ENCODE data around the gene PDAP1.
"Not testable (repeated sequence)": the region's sequence is repeated elsewhere in the genome, so short reads cannot be mapped to it uniquely, and the experiment has no call there.

Gene PDAP1

GRCh38 chr7:99408379-99409191, at the start of gene PDAP1, which contains the start of gene BUD31:
Gene PDAP1 (minus strand): TSS chr7:99408597. CDS start chr7:99408548, 49 bp downstream.
Gene BUD31 (plus strand): TSS chr7:99408969. CDS start chr7:99411093, 2,124 bp downstream.
- peak within 1 kb of the TSS; percentile 85 for H3K4me3 ChIP-seq (ENCODE audit: low read depth, low read length)

- no peak overlapping the region for H3K4me3 ChIP-seq (ENCODE audit: low read depth, low read length)
These were observed 49.5 kb upstream of the PDAP1 start for GRCh38 chr7:99457650-99458493.

GRCh38 chr7:99457050-99457649, 48.8 kb upstream of the PDAP1 start:
- H3K4me3 ChIP-seq (ENCODE audit: low read depth, low read length), result no peak overlapping the region

- H3K4me3 ChIP-seq (ENCODE audit: low read depth, low read length), result no peak overlapping the region
These were observed 47.9 kb upstream of the PDAP1 start for GRCh38 chr7:99456288-99456687.

GRCh38 chr7:99455874-99456273, 47.5 kb upstream of the PDAP1 start:
- H3K4me3 ChIP-seq (ENCODE audit: low read depth, low read length), result no peak overlapping the region

- H3K4me3 ChIP-seq (ENCODE audit: low read depth, low read length), result no peak overlapping the region
These were observed 44.7 kb upstream of the PDAP1 start for GRCh38 chr7:99453105-99453504.

GRCh38 chr7:99452541-99452940, 44.1 kb upstream of the PDAP1 start:
- H3K4me3 ChIP-seq (ENCODE audit: low read depth, low read length), result no peak overlapping the region

GRCh38 chr7:99451936-99452335, 43.5 kb upstream of the PDAP1 start:
- no peak overlapping the region for H3K4me3 ChIP-seq (ENCODE audit: low read depth, low read length)

GRCh38 chr7:99449326-99449725, 40.9 kb upstream of the PDAP1 start:
- no peak overlapping the region for H3K4me3 ChIP-seq (ENCODE audit: low read depth, low read length)

- no peak overlapping the region for H3K4me3 ChIP-seq (ENCODE audit: low read depth, low read length)
These were observed 40.5 kb upstream of the PDAP1 start for GRCh38 chr7:99448855-99449254.

- H3K4me3 ChIP-seq (ENCODE audit: low read depth, low read length), result no peak overlapping the region
These were observed 39.5 kb upstream of the PDAP1 start for GRCh38 chr7:99447943-99448342.

GRCh38 chr7:99446096-99446495, 37.7 kb upstream of the PDAP1 start:
- no peak overlapping the region for H3K4me3 ChIP-seq (ENCODE audit: low read depth, low read length)

GRCh38 chr7:99440195-99440594, 31.8 kb upstream of the PDAP1 start:
- H3K4me3 ChIP-seq (ENCODE audit: low read depth, low read length), result no peak overlapping the region

GRCh38 chr7:99438573-99439480, 30.4 kb upstream of the PDAP1 start, which contains the start of the genes CPSF4 and PTCD1:
Gene CPSF4 (plus strand): TSS chr7:99438943. CDS start chr7:99439083, 140 bp downstream.
Gene PTCD1 (minus strand): TSS chr7:99438798. CDS start chr7:99435242, 3,556 bp downstream.
- peak within 1 kb of the TSS; percentile 85 for H3K4me3 ChIP-seq (ENCODE audit: low read depth, low read length)

GRCh38 chr7:99437946-99438572, 29.7 kb upstream of the PDAP1 start:
- H3K4me3 ChIP-seq (ENCODE audit: low read depth, low read length), result peak overlapping the region; percentile 85

GRCh38 chr7:99433158-99433557, 24.8 kb upstream of the PDAP1 start:
- H3K4me3 ChIP-seq (ENCODE audit: low read depth, low read length), result no peak overlapping the region

- H3K4me3 ChIP-seq (ENCODE audit: low read depth, low read length), result not testable (repeated sequence)
These were observed 23.6 kb upstream of the PDAP1 start for GRCh38 chr7:99431756-99432540.

- no peak overlapping the region for H3K4me3 ChIP-seq (ENCODE audit: low read depth, low read length)
These were observed 21.4 kb upstream of the PDAP1 start for GRCh38 chr7:99429756-99430155.

All from iPS-11a (cell line).